Measurements from ENCODE around the gene CNTN5.
A peak's percentile ranks its signal among the peaks of the same experiment; 100 is the strongest.

The CNTN5 gene

DNA sequence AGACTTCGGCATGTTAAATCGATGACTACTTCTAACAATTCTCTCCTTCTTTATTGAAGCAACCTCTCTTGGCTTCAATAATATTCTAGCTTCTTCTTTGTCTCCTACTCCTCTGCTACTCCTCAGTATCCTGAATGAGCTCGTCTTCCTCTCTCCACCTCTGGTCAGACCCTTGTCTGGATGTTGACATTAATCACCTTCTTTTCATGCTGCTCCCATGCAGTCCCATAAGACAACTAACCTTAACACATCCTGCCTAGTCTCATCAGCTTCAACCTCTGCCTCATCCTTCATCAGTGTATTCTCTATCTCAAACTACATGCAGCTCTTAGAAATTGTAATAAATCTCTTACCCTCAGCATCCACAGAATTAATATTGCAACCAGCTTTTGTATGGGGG, 695.6 kb downstream of the CNTN5 start:
- TF ChIP-seq, protein P1, sequence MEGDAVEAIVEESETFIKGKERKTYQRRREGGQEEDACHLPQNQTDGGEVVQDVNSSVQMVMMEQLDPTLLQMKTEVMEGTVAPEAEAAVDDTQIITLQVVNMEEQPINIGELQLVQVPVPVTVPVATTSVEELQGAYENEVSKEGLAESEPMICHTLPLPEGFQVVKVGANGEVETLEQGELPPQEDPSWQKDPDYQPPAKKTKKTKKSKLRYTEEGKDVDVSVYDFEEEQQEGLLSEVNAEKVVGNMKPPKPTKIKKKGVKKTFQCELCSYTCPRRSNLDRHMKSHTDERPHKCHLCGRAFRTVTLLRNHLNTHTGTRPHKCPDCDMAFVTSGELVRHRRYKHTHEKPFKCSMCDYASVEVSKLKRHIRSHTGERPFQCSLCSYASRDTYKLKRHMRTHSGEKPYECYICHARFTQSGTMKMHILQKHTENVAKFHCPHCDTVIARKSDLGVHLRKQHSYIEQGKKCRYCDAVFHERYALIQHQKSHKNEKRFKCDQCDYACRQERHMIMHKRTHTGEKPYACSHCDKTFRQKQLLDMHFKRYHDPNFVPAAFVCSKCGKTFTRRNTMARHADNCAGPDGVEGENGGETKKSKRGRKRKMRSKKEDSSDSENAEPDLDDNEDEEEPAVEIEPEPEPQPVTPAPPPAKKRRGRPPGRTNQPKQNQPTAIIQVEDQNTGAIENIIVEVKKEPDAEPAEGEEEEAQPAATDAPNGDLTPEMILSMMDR (IDR thresholded peaks at IDR 0.05; ENCODE audit: extremely low read depth, missing control alignments) = no peak
- no peak for DNase-seq (ENCODE audit: low spot score)

DNA sequence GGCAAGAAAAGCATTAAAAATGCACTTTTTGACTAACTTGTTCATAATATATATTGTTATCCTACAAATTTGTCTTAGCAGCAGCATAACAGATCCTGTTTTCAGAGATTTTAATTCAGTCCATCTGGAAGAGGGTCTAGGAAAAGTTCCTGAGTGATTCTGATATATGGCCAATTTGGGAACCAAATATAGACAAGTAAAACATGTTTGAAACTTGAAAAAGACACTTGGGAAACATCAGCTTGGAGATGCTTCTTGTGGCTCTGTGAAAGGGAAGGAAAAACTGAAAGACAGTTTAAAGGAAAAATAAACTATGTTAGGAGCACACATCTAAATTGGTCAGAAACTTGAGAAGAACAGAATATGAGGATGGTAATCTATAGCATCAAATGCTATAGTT, 697.5 kb downstream of the CNTN5 start:
- TF ChIP-seq, protein P1 (IDR thresholded peaks at IDR 0.05; ENCODE audit: extremely low read depth, missing control alignments) = no peak

DNA sequence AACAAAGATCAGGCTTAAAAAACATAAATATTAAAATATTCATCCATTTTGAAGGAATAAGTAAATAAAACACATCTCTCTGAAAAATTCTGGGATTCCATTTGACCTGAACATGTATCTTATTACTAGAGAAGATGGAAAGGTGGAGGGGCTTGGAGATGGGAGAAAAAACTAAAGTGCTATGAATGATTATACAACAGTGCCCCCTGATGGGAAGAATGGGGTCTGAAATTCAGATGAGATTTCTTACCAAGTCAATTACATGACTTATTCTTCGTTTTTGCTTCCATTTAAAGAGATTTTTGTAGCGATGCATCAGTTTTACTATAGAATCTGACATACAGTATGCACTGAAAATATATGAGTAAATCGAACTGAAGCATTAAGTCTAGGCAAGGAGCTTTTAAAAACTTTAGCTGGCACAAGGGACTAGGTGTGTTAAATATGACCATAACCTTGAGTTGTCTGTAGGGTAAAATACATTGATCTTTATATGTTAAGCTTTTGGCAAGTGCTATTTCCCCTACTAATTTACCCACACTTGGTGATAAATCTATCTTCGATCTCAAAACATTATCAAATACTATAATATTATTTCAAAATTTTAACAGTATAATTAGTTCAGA, 718.8 kb downstream of the CNTN5 start:
- DNase-seq (ENCODE audit: low spot score) = peak; percentile 18
- TF ChIP-seq, protein P1 (IDR thresholded peaks at IDR 0.05; ENCODE audit: extremely low read depth, missing control alignments) = no peak

More for the DNA sequence above, 697.5 kb downstream of the CNTN5 start:
- DNase-seq (ENCODE audit: low spot score) = no peak

DNA sequence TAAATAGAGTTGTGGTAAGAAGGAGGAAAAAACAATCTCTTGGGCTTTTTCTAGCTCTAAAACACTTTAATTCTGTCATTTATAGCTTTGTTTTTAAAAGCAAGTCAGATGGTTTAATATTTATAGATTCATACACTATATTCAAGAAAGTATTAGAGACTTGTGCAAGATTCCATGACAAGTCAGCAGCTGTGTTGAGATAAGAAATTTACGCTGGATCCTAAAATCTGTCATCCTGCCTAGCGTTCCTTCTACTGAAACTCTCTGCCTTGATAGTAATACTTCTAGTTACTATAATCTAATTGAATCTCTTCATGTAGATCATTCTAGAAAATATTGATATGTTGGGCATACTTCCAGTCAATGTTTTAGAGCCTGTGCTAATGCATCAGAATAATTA, 721.8 kb downstream of the CNTN5 start:
- no peak for DNase-seq (ENCODE audit: low spot score)
- TF ChIP-seq, protein P1 (IDR thresholded peaks at IDR 0.05; ENCODE audit: extremely low read depth, missing control alignments) = no peak

DNA sequence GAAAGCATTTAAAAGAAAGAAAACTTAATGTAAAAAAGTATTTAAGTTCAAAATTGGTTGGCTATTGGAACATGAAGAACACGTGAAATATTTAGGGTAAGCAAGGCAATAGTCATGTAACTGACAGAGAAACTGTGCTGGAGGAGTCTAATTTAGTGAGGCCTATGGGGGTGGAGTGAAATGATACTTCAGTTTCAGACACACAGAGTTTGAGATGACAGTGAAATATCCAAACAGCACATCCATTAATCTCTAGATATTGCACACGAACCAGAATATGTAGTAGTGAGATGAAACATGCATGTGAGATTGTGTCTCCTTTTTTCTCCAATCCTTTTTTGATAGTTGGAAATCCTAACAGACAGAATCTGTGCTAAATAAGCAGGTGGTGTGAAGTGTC, 739.0 kb downstream of the CNTN5 start:
- DNase-seq (ENCODE audit: low spot score) = no peak
- TF ChIP-seq, protein P1 (IDR thresholded peaks at IDR 0.05; ENCODE audit: extremely low read depth, missing control alignments) = no peak

DNA sequence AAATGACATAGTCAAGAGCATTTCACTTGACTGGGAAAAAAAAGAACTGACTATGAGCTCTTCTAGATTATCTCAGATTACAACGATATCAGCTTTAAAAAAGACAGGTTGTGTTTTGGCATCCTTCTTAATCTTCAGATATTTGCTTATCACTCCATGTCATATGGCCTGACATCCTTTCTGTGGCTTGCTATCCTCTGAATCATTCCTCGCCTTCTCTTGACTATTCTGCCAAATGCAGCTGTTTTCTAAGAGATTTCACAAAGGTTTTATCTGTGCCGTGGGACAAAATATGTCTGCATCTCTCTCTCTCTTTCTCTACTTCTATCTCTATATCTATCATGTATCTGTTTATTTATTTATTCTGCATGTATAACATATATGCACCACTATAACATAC, 746.1 kb downstream of the CNTN5 start:
- TF ChIP-seq, protein P1 (IDR thresholded peaks at IDR 0.05; ENCODE audit: extremely low read depth, missing control alignments) = no peak
- DNase-seq (ENCODE audit: low spot score) = no peak

DNA sequence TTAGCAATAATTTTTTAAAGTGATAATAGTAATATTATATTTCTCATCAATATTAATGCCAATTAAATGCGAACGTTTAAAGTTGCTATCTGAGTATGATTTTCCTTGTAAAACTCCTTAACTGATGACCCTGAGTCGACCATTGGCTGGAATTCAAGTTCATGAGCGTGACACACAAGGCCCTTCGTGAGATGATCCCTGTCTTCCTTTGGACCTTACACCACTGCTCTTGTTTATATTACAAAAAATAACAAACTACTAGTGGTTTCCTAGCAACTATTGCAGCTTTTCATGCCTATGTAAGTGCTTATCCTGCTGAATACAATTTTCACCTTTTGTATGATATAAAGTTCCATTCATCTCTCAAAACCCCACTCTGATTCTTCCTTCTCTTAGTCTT, 752.9 kb downstream of the CNTN5 start:
- TF ChIP-seq, protein P1 (IDR thresholded peaks at IDR 0.05; ENCODE audit: extremely low read depth, missing control alignments) = no peak
- no peak for DNase-seq (ENCODE audit: low spot score)
